ENCODE measurements around the gene GRIN2A. TPM values are rescaled to one million over a fixed set of nuclear protein-coding genes. Genes with fewer than 3 reads are reported as not detected.

GRIN2A gene
- total and polyA plus RNA-seq, 5 donors = 2.1 to 7.6 (median 4.5) TPM

GRCh38 chr16:9946022-9946720 lies 236.1 kb downstream of the GRIN2A start:
- WGBS = 60% methylated on average over 3 of the region's 3 CpGs
- intact Hi-C loops (cut with DNase I) = no loop called here

GRCh38 chr16:9943121-9943520 lies 239.1 kb downstream of the GRIN2A start:
- H3K9me3 ChIP-seq (ENCODE audit: control insufficient read depth, low read length) = no peaks in the 10 kb centered on the region
- H3K4me1 ChIP-seq (ENCODE audit: control insufficient read depth, insufficient read depth, low read length) = no peaks in the 10 kb centered on the region
- H3K4me3 ChIP-seq (ENCODE audit: low read length) = no peak overlapping the region
- intact Hi-C loops (cut with DNase I) = no loop called here
- no peaks in the 10 kb centered on the region for H3K27me3 ChIP-seq (ENCODE audit: control insufficient read depth, insufficient read depth)
- no peak for ATAC-seq
- no peak for DNase-seq
- 79% methylated on average over 5 of the region's 5 CpGs for WGBS
- no peak overlapping the region for H3K27ac ChIP-seq (ENCODE audit: low read length)

More at GRCh38 chr16:9946022-9946720, 236.1 kb downstream of the GRIN2A start:
- ATAC-seq (peak in 1 of 2 donors; percentile 24), DNase-seq (peak in 1 of 3 donors; percentile 40)
- H3K9me3 ChIP-seq (ENCODE audit: control insufficient read depth, low read length) = no peaks in the 10 kb centered on the region
- H3K27ac ChIP-seq (ENCODE audit: low read length) = no peak overlapping the region
- H3K4me1 ChIP-seq (ENCODE audit: control insufficient read depth, insufficient read depth, low read length) = no peaks in the 10 kb centered on the region
- no peaks in the 10 kb centered on the region for H3K27me3 ChIP-seq (ENCODE audit: control insufficient read depth, insufficient read depth)
- H3K4me3 ChIP-seq (ENCODE audit: low read length) = no peak overlapping the region

DNA sequence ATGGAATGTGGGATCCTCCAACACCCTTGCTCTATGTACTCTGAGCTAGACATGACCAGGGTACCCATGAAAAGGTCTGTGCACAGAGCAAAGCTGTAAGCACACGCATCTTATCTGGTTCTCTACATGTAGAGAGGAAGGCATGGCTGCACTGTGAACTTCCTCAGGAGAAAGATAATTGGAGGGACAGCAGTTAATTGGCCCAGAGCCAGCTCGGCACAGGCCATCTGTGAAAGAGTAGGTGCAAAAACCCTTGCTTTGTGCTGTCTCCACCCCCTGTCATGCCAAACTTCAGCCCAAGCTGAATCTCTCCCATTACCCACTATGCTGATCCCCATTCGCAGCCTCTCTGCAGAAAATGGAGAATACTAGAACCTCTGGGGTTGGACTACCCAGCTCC lies 241.0 kb downstream of the GRIN2A start:
- no peaks in the 10 kb centered on the region for H3K9me3 ChIP-seq (ENCODE audit: control insufficient read depth, low read length)
- 55% methylated on average over 3 of the region's 3 CpGs for WGBS
- H3K27me3 ChIP-seq (ENCODE audit: control insufficient read depth, insufficient read depth) = no peaks in the 10 kb centered on the region
- intact Hi-C loops (cut with DNase I) = no loop called here
- DNase-seq (no peak), ATAC-seq (no peak)
- H3K4me3 ChIP-seq (ENCODE audit: low read length) = no peak overlapping the region
- no peaks in the 10 kb centered on the region for H3K4me1 ChIP-seq (ENCODE audit: control insufficient read depth, insufficient read depth, low read length)
- H3K27ac ChIP-seq (ENCODE audit: low read length) = no peak overlapping the region

GRCh38 chr16:9934723-9935508 lies 247.3 kb downstream of the GRIN2A start:
- Histone ChIP-seq H3K27me3 (ENCODE audit: control insufficient read depth, insufficient read depth) (no peaks in the 10 kb centered on the region), H3K4me1 (ENCODE audit: control insufficient read depth, insufficient read depth, low read length) (peaks cover 3% of the 10 kb centered on the region), H3K4me3 (ENCODE audit: low read length) (no peak overlapping the region), H3K9me3 (ENCODE audit: control insufficient read depth, low read length) (no peaks in the 10 kb centered on the region), H3K27ac (ENCODE audit: low read length) (no peak overlapping the region)
- 46% methylated on average over 8 of the region's 8 CpGs for WGBS
- intact Hi-C loops (cut with DNase I) = no loop called here
- DNase-seq = peak; percentile 64 to 93 (median 92)
- ATAC-seq = peak; percentile 93 to 95

- peaks cover 3% of the 10 kb centered on the region for H3K4me1 ChIP-seq (ENCODE audit: control insufficient read depth, insufficient read depth, low read length)
- intact Hi-C loops (cut with DNase I) = no loop called here
- H3K9me3 ChIP-seq (ENCODE audit: control insufficient read depth, low read length) = no peaks in the 10 kb centered on the region
- H3K27ac ChIP-seq (ENCODE audit: low read length) = no peak overlapping the region
- WGBS = 63% methylated on average over 5 of the region's 5 CpGs
- DNase-seq (no peak), ATAC-seq (no peak)
- no peaks in the 10 kb centered on the region for H3K27me3 ChIP-seq (ENCODE audit: control insufficient read depth, insufficient read depth)
- no peak overlapping the region for H3K4me3 ChIP-seq (ENCODE audit: low read length)
Measured at GRCh38 chr16:9932919-9933653, 249.1 kb downstream of the GRIN2A start.

- Histone ChIP-seq H3K27me3 (ENCODE audit: control insufficient read depth, insufficient read depth) (no peaks in the 10 kb centered on the region), H3K4me3 (ENCODE audit: low read length) (no peak overlapping the region), H3K27ac (ENCODE audit: low read length) (no peak overlapping the region), H3K9me3 (ENCODE audit: control insufficient read depth, low read length) (no peaks in the 10 kb centered on the region), H3K4me1 (ENCODE audit: control insufficient read depth, insufficient read depth, low read length) (peaks cover 3% of the 10 kb centered on the region)
- DNase-seq (no peak), ATAC-seq (no peak)
- intact Hi-C loops (cut with DNase I) = no loop called here
- 76% methylated on average over 1 of the region's 1 CpG for WGBS
Measured at GRCh38 chr16:9932000-9932399, 250.2 kb downstream of the GRIN2A start.

DNA sequence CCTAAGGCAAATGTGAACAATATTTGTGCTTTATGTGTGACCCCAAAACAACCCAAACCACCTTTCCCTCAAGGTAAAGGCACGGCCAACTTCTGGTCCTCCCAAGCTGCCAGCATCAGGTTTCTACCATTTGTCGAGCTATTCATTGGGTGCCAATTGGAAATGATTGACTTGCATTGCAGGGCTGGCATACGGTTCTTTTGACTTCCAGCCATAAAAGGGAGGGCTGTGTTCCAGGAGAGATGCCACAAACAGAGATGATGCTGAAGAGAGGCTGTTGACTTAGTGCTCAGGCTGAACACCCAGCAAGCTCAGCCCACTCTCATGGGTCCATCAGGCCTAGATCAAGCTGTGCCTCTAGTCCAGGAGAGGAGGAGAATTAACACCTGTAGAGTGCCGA lies 252.4 kb downstream of the GRIN2A start:
- H3K27ac ChIP-seq (ENCODE audit: low read length) = no peak overlapping the region
- 78% methylated on average over 4 of the region's 4 CpGs for WGBS
- intact Hi-C loops (cut with DNase I) = no loop called here

DNA sequence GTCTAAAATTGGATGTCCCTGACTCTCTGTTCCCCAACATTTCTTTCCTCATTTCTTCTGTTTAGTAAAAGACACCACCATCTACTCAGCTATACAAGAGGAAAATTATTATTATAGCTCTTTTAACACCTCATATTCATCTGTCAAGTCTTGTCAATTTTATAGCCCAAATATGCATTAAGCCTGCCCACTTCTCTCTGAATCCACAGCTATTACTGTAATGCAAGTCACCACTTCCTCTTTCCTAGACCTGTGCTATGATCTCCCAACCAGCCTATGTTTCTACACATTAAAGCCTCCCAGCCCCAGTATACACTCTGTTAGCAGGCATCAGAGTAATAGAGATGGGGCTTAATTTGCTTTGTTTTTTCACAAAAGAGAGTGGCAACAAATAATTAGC lies 252.9 kb downstream of the GRIN2A start:
- ATAC-seq (no peak), DNase-seq (no peak)
- Histone ChIP-seq H3K4me1 (ENCODE audit: control insufficient read depth, insufficient read depth, low read length) (peaks cover 3% of the 10 kb centered on the region), H3K27me3 (ENCODE audit: control insufficient read depth, insufficient read depth) (no peaks in the 10 kb centered on the region), H3K4me3 (ENCODE audit: low read length) (no peak overlapping the region), H3K9me3 (ENCODE audit: control insufficient read depth, low read length) (peaks cover 2% of the 10 kb centered on the region), H3K27ac (ENCODE audit: low read length) (no peak overlapping the region)
- intact Hi-C loops (cut with DNase I) = no loop called here

More for the DNA sequence above, 252.4 kb downstream of the GRIN2A start:
- ATAC-seq (no peak), DNase-seq (no peak)
- H3K9me3 ChIP-seq (ENCODE audit: control insufficient read depth, low read length) = peaks cover 2% of the 10 kb centered on the region
- H3K27me3 ChIP-seq (ENCODE audit: control insufficient read depth, insufficient read depth) = no peaks in the 10 kb centered on the region
- H3K4me1 ChIP-seq (ENCODE audit: control insufficient read depth, insufficient read depth, low read length) = peaks cover 3% of the 10 kb centered on the region
- no peak overlapping the region for H3K4me3 ChIP-seq (ENCODE audit: low read length)

- intact Hi-C loops (cut with DNase I) = no loop called here
- 44% methylated on average over 4 of the region's 4 CpGs for WGBS
- no peak for ATAC-seq
Measured at GRCh38 chr16:9922441-9922840, 259.8 kb downstream of the GRIN2A start.

GRCh38 chr16:9921997-9922396 lies 260.2 kb downstream of the GRIN2A start:
- DNase-seq (no peak), ATAC-seq (no peak)
- no peaks in the 10 kb centered on the region for H3K4me1 ChIP-seq (ENCODE audit: control insufficient read depth, insufficient read depth, low read length)
- peaks cover 2% of the 10 kb centered on the region for H3K9me3 ChIP-seq (ENCODE audit: control insufficient read depth, low read length)
- 80% methylated on average over 1 of the region's 1 CpG for WGBS
- no peak overlapping the region for H3K27ac ChIP-seq (ENCODE audit: low read length)
- intact Hi-C loops (cut with DNase I) = no loop called here
- no peaks in the 10 kb centered on the region for H3K27me3 ChIP-seq (ENCODE audit: control insufficient read depth, insufficient read depth)
- no peak overlapping the region for H3K4me3 ChIP-seq (ENCODE audit: low read length)

More at GRCh38 chr16:9922441-9922840, 259.8 kb downstream of the GRIN2A start:
- Histone ChIP-seq H3K4me3 (ENCODE audit: low read length) (no peak overlapping the region), H3K27me3 (ENCODE audit: control insufficient read depth, insufficient read depth) (no peaks in the 10 kb centered on the region), H3K27ac (ENCODE audit: low read length) (no peak overlapping the region), H3K4me1 (ENCODE audit: control insufficient read depth, insufficient read depth, low read length) (no peaks in the 10 kb centered on the region), H3K9me3 (ENCODE audit: control insufficient read depth, low read length) (peaks cover 2% of the 10 kb centered on the region)
- no peak for DNase-seq

DNA sequence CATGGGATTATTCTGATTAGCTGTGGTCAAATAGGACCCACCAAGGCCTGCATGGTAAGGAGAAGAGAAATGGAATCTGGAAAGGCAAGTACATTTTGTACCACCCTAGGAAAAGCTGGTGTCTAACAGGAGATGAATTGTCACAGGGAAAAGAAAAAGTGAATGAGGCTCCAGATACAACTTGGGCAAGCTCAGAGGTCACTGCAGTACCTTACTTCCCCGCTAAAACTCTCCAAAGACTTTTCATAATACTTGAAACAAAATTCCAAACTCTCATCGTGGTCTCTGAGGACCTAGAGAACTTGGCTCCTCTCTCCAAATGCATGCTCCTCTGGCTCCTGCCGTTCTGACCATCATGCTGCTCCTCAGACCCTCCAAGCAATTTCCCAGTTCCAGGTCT lies 262.8 kb downstream of the GRIN2A start:
- Histone ChIP-seq H3K27me3 (ENCODE audit: control insufficient read depth, insufficient read depth) (no peaks in the 10 kb centered on the region), H3K9me3 (ENCODE audit: control insufficient read depth, low read length) (no peaks in the 10 kb centered on the region), H3K4me1 (ENCODE audit: control insufficient read depth, insufficient read depth, low read length) (no peaks in the 10 kb centered on the region), H3K27ac (ENCODE audit: low read length) (no peak overlapping the region), H3K4me3 (ENCODE audit: low read length) (no peak overlapping the region)
- intact Hi-C loops (cut with DNase I) = no loop called here
- DNase-seq (no peak), ATAC-seq (no peak)
- whole genome bisulfite sequencing = 66% methylated on average over 3 of the region's 3 CpGs

Measured in right cardiac atrium (tissue), 5 donors.